Measurements from ENCODE around the gene PLS1.

GRCh38 chr3:142656575-142656974 is 60.4 kb downstream of the PLS1 start:
- no peak for TF ChIP-seq EZH2 (IDR thresholded peaks at IDR 0.05; ENCODE audit: insufficient read depth, poor library complexity, severe bottlenecking)
- TF ChIP-seq EZH2phosphoT487 (IDR thresholded peaks at IDR 0.05; ENCODE audit: insufficient read depth, low read depth): no peak
